ENCODE measurements around the gene DLGAP4. TPM values are rescaled to one million over a fixed set of nuclear protein-coding genes. Genes with fewer than 3 reads are reported as not detected.

The DLGAP4 gene
- polyA plus RNA-seq, 5 donors: 46.9 to 81.3 (median 64.7) TPM

DNA sequence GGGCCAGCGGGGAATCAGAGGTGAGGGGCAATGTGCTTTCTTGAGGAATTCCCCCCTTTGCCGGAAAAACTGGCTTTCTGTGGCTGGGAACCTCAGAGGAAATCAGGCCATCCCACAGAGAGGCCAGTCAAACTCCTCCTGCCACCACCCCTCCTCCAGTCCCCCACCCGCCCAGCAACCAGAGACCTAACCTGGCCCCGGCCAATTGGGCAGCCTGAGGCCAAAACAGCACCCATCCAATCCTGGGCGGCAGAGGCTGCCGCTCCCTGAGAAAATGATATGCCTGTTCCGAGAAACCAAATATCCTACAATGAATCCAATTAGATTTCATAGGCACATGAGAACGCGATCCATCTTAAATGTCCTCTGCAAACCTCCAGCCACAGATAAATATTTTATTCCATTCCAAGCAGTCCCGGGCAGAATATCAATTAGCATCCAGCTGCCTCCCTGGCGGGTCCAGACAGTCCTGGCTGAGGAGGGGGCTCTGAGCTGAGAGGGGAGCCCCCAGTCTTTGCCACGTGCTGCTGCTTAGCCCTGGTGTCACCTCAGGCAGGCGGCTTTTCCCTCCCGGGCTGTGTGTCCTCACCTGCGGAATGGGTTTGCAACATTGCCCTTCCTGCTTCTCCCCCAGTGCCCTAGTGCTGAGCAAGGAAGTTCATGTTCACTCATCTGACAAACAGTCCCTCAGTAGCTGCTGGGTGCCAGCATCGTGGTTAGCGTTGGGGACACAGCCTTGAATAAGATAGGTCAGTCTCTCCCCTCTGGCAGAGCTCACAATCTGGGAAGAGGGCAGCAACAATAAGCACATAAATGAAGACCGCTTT lies 95.0 kb downstream of the DLGAP4 start:
- DNase-seq: no peak

DNA sequence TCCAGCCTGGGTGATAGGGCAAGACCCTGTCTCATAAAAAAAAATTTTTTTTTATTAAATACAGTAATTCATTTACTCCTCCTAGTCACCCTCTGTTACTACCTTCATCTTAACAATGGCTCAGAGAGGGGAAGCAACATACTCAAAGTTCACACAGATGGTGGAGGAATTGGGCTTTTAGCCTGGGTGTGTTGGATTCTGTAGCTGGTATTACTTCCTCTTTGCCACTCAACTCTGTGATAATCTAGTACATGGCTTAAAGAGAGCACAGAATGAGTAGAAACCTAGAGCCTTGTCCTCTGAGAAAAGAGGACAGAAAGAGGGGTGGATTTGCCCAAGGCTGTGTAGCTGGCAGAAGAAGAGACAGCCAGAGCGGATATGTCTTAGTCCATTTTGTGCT lies 96.6 kb downstream of the DLGAP4 start:
- DNase-seq: no peak

DNA sequence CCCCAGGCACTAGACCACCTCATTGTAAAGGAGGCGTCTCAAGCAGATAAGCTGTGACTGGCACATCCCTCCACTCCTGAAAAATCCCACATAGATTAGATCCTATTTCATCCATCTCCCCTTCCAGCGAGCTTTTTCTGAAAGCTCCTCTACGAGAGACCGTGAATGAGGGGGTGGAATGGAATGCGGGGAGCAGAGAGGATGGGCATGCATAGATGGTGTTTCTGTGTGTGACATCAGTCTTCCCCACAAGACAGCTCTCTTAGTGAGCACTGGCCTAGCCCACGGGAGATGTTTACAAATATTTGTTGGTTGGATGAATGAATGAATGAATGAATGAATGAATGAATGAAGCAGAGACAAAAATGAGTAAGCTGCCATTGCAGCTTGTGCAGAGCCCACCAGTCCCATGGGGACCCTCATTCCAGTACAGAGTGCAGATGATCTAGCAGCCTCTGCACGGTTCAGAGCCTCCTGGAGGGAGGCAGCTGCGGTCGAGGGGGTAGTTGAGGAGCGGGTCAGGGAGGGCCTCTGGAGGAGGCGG lies 98.4 kb downstream of the DLGAP4 start:
- DNase-seq: no peak

DNA sequence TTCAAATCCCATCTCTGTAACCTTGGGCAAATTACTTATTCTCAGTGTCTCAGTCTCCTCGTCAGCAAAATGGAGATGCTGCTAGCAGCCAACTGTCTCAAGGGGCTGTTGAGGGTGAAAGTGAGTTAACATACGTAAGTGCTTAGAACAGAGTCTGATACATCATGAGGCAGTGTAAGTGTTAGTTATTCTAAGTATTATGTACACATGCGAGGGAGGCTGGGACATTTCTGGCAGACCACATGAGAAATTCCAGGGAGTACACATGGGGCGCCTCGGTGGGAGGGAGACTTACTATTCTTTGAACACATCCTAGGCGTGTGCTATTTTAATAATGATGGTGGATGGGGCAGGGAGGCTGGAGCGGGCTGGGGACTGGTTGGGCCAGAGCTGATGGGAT lies 99.1 kb downstream of the DLGAP4 start:
- no peak for DNase-seq

DNA sequence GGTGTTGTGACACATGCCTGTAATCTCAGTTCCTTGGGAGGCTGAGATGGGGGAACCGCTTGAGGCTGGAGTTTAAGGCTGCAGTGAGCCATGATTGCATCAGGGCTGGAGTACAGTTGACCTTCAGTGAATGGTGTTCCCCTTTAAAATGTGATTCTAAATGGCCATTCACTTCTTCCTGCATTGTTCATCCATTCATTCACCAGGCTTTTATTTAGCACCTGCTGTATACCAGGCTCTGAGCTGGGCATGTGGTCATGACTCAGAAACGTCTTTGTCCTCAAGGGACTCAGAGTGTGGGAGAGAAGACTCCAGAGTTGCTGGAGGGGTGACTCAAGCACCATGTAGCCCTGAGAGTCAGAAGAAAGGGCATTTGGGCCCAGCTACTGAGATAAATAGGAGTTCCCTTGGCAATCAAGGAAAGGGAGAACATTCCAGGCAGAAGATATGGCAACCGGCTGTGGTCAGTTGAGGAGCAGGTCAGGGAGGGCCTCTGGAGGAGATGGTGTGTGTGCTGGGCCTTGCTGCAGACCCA lies 101.1 kb downstream of the DLGAP4 start:
- DNase-seq: no peak

DNA sequence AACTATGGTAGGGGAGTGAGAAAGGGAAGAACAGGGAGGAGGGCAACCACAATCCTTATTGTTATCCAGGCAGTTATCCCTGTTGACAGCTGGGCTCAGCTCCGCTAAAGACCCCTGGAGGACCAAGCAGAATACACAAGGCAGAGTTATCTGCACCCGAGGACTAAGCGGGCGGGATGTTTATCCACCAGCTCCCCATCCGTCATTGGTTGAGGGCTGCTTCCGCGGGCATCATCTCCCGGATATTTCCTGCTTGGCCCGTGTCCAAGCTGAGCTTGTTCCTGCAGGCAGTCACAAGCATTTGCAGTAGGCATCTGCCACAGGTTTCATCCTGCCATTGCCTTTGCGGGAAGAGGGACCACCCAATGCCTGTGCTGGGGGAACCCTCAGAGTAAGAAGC lies 102.1 kb downstream of the DLGAP4 start:
- DNase-seq: peak in 1 of 2 donors; percentile 17

DNA sequence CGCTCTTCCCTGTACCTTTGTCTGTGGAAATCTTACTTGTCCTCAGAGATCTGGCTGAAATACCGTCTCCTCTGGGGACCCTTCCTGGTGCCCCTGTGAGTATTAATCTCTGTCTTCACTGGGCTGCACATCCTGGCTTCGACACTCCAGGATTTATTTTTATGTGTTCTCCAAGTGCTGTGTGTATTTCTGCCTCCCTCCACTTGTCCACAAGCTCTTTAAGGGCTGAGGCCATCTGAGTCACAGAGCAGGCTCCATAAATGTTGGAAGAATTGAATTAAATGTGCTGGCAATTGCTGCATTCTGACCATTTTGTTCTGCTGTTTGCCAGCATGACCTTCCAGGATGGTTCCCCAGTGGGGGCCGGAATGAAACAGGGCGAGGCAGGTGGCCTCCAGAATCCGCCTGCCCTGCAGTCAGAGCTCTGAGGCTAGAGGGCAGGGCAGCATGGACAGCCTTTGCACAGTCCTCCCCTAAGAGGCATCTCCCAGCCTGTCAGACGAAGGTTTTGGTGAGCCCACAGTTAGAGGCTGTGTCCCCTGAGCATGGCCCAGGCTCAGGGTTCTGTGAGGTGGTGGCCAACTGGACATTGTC lies 105.8 kb downstream of the DLGAP4 start:
- DNase-seq: no peak

DNA sequence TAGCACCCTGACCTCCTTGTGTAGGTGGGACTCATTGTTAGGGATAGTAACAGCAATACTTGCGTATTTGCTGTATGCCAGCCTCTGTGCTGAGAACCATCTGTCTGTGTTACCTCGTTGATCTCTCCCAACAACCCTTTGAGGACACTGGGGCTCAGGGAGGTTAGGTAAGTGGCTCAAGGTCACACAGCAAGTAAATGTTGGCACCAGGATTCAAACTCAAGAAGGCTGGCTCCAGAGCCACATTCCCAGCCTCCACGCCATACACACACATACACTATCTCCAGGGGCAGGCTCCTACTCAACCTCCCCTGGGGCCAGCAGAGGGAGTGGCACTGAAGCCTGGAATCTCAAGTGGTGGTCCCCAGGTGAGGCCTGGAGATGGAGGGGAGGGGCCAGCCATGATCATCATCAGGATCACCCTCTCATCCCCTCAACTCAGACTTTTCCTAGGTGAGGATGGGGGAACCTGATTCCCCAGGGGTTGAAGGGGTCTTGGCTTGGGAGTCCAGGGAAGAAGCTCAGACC lies 109.4 kb downstream of the DLGAP4 start:
- no peak for DNase-seq

DNA sequence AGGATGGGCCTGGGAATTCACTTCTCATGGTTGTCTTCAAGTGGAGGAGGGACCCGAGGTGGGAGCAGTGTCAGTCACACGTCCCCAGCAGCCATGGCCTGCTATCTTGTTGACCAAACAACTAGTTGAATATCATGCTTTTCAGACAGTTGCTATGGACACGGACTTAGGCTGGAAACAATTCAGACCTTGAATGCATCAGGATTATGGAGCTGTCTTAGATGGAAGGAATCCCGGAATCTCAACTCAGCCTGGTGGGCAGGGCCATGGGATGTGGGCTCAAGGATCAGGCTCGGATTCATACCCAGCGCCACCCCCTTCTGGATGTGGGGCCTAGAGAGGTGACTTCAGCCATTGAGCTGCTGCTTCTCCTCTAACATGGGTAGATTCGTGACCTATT lies 112.6 kb downstream of the DLGAP4 start:
- no peak for DNase-seq

DNA sequence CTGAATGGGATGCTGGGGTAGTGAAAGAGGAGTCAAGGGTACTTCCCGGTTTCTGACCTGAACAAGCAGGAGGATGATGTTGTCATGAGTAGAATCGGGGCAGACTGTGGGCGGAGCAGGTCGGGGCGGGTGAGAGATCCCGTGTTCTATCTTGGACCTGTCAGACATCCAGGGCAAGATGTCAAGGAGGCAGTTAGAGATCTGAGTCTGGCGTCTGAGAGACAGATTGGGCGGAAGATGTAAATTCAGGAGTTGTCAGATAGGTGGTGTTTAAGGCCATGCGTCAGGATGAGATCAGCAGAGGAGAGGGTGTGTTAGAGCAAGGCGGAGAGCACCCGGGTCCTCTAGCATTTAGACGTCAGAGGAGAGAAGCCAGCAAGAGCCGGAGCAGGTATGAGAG lies 115.5 kb downstream of the DLGAP4 start:
- DNase-seq: no peak

DNA sequence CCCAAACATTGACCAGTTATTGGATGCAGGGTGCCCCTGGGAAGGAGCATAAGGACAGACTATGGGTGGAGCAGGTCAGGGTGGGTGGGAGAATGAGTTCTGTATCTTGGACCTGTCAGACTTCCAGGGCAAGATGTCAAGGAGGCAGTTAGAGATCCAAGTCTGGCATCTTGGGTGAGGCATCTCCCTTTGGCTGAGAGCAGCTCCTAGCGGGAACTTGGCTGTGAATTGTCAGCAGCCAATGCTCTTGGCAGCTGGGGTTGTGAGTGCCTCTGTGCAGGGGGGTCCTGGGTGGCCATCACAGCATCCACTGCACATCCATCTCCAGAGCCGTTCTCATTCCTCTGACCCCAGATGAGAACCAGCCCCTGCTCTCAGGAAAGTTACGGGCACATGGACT lies 118.2 kb downstream of the DLGAP4 start:
- DNase-seq: no peak

DNA sequence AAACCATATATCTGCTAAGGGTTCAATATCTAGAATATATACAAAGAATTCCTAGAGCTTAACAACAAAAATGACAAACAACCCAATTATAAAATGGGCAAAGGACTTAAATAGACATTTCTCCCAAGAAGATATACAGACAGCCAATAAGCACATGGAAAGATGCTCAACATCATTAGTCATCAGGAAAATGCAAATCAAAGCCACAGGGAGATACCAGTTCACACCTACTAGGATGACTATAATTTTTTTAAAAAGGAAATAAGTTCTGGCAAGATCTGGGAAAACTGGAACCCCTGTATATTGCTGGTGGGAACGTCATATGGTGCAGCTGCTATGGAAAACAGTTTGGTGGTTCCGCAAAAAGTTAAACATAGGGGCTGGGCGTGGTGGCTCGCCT lies 119.0 kb downstream of the DLGAP4 start:
- no peak for DNase-seq

DNA sequence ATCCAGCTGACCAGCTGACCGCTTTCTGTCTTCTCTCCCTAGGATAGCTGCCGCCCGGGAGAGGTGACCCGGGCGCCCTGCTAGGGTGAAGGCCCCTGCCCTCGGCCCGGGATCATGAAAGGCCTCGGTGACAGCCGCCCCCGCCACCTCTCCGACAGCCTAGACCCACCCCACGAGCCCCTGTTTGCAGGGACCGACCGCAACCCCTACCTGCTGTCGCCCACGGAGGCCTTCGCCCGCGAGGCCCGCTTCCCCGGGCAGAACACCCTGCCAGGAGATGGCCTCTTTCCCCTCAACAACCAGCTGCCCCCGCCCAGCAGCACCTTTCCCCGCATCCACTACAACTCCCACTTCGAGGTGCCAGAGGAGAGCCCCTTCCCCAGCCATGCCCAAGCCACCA lies 125.5 kb downstream of the DLGAP4 start:
- no peak for DNase-seq

DNA sequence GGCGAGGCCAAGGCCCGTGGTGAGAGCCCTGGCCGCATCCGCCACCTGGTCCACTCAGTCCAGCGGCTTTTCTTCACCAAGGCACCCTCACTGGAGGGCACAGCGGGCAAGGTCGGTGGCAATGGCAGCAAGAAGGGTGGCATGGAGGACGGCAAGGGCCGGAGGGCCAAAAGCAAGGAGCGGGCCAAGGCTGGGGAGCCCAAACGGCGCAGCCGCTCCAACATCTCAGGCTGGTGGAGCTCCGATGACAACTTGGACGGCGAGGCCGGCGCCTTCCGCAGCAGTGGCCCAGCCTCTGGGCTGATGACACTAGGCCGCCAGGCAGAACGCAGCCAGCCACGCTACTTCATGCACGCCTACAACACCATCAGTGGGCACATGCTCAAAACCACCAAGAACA lies 126.0 kb downstream of the DLGAP4 start:
- no peak for DNase-seq

DNA sequence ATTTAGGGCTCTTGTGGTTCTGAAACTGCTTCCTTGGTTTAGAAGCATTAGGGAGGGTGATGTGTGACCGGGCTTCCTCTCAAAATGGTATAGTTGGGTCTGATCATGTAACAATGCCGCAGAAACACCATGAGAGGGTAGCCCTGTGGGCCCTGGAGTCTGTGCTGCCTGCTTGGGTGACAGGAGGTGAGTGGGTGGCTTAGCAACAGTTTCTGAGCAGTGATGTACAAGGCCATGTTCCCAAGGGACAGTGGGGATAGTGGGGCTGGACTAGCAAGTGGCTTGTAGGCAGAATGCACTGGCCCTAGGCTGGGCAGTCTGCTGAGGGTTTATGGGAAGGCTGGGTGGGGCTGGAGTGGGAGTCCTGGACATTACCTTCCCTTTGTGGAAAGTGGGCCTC lies 128.2 kb downstream of the DLGAP4 start:
- DNase-seq: no peak

DNA sequence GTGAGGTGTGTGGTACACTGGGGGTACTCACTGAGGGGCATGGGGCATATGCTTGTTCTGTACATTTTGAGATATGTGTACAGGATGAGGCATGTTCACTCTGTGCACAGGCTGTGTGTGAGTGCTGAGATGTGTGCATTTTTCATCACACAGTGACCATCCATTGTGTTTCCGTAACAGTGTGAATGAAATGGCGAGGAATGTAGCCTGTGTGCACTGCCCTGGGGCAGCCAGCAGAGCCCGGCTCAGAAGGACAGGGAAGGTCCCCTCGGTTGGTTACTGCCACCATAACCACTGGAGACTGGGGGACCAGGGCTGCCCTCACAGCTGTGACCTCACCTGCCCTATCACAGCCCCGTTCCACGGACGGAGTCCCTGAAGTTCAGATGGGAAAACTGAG lies 129.0 kb downstream of the DLGAP4 start:
- no peak for DNase-seq

DNA sequence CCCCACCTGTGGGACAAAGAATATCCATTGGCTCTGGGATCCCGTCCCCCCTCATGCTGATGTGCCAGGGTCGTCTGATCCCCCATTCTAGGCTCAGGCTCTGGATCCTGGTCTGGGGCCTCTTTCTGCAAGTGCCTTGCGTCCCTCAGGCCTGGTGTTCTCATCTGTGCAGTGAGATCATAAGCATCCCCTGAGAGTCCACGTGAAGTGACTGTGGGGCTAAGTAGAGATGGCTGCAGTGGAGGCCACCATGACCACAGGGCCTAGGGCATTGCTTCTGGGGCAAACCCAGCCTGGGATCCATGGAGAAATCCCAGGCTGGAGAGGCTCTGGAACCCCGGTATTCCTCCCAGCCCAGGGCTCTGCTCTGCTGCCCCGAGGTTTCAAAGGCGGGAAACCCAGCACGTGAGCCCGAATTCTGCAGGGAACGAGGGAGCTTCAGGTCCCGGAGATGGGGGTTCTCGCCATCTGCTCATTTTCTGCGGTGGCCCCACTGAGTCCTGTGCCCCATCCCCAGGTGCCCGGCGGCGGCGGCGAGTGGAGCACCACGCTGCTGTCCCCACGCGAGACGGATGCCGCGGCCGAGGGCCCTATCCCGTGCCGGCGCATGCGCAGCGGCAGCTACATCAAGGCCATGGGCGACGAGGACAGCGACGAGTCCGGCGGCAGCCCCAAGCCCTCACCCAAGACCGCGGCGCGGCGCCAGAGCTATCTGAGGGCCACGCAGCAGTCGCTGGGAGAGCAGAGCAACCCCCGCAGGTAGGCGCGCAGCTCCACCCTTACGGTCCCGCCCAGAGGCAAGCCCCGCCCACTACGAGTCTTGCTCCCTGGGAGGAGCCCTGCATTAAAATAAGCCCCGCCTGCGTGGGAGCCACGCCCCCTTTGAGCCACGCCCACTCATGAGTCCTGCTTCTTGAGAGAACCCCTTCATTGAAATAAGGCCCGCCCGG lies 129.7 kb downstream of the DLGAP4 start:
- peak in 1 of 2 donors; percentile 17 for DNase-seq

DNA sequence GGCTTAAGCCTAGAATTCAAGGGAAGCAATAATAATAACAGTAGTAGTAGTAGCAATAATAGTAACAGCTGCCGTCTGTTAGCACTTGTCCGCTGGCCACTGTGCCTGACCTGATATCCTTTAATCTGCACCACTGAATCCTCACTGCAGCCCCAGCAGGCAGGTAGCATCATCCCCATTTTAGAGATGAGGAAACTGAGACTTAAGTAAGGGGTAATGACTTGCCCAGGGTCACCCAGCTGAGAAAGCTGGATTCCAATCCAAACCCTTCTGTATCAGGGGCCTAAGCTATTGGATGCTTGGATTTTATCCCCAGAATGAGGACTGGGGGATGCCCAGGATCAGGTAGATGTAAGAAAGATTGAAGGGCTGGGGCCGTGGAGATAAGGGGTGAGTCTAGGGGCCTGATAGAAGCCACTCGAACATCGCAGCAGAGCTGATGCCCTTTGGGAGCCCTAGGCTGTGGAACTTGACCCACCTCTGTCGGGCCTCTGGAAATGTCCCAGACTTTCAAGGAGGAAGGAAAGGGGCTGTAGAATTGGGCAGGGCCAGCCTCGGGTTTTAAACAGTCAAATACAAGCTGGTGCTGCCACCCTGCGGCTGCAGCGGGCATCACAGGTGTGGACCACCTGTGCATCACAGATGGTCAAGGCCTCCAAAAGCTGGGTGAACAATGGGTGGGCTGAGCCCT lies 133.0 kb downstream of the DLGAP4 start:
- peak in 1 of 2 donors; percentile 54 for DNase-seq

DNA sequence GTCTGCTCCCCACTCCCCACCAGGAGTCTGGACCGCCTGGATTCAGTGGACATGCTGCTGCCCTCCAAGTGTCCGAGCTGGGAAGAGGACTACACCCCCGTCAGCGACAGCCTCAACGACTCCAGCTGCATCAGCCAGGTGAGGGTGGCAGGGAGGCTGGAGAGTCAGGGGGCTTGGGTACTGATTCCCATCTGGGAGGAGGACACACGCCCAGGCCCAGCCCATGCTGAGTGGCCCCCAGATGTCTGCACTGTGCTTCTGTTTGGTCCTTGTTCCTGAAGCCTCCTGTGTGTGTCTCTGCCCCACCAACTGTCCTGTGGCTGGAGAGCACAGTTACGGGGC lies 133.6 kb downstream of the DLGAP4 start:
- DNase-seq: no peak

DNA sequence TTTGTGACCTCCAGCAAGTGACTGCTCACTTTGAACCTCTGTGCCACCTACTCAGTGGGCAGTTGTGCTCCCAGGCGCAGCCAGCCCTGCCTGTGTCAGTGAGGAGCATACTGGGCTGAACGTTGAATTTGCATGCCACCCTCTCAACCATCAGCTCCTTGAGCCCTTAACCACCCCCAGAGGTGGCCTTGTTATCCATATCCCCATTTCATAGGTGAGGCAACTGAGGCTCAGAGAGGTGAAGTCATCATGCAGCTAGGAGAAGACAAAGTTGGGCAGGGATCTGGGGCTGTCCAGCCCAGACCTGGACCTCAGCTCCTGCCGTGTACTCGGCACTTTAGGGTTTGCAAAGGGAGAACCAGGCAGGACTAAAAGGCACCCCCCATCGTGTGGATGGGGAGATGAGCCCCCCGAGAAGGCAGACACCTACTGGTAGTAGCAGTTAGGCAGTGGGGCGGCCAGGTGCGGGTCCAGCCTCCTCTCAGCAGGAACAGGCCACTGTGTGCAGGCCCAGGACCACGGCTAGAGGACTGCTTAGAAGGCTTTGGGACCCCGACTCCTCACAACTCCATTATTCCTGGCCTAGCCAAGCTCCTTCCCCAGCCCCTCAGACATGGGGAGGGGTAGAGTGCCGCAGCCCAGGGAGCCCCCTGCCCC lies 134.4 kb downstream of the DLGAP4 start:
- DNase-seq: no peak

DNA sequence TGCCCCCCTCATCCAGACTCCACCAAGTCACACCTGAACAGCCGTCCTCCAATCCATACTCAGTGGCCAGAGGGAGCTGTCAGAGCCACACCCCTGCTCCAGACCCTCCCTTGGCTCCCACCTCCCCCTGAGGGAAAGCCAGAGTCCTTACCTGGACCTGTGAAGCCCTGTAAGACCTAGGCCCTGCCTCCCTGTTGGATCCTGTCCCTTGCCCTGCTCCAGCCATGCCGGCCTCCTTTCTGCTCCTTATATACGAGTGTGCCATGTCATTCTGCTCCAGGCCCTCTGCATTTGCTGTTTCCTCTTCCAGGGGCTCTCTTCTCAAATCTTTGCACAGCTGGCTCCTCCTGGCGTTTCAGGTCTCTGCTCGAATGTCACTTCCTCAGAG lies 134.9 kb downstream of the DLGAP4 start:
- no peak for DNase-seq

All from right lung (tissue), 5 donors.